HUES48 (cell line): Measurements from ENCODE around the gene PDIA6.
"Not testable (repeated sequence)": the region's sequence is repeated elsewhere in the genome, so short reads cannot be mapped to it uniquely, and the experiment has no call there.

Experiments used
- H3K27ac ChIP-seq: one replicate; pipeline ENCODE4 v1.7.0; 2013; ENCODE audit warnings: low read depth, low read length, inconsistent platforms
- H3K27me3 ChIP-seq: 2 replicates; pipeline ENCODE4 v1.6.1; 2013; ENCODE audit warnings: mild to moderate bottlenecking, low read length; ENCODE audit not compliant: control insufficient read depth, insufficient read depth
- H3K36me3 ChIP-seq: 2 replicates; pipeline ENCODE4 v1.6.1; 2013; ENCODE audit warnings: low read length; ENCODE audit not compliant: control insufficient read depth, insufficient read depth
- H3K4me1 ChIP-seq: 2 replicates; pipeline ENCODE4 v1.6.1; 2013; ENCODE audit warnings: mild to moderate bottlenecking, low read length; ENCODE audit not compliant: control insufficient read depth, insufficient read depth
- H3K4me3 ChIP-seq: 2 replicates; pipeline ENCODE4 v1.5.1; 2013; ENCODE audit warnings: mild to moderate bottlenecking, low read depth, low read length
- H3K9ac ChIP-seq: 2 replicates; pipeline ENCODE4 v1.6.1; 2013; ENCODE audit warnings: mild to moderate bottlenecking, low read depth, low read length, moderate library complexity
- H3K9me3 ChIP-seq: 2 replicates; pipeline ENCODE4 v1.6.1; 2013; ENCODE audit warnings: low read length; ENCODE audit not compliant: control insufficient read depth, insufficient read depth

Gene PDIA6

GRCh38 chr2:10806543-10806942 lies 6.0 kb downstream of the PDIA6 start:
- Histone ChIP-seq H3K4me3 (no peak overlapping the region), H3K27ac (no peak overlapping the region), H3K9ac (no peak overlapping the region), H3K27me3 (no peaks in the 10 kb centered on the region), H3K9me3 (no peaks in the 10 kb centered on the region), H3K36me3 (peaks cover 34% of the 10 kb centered on the region), H3K4me1 (peaks cover 14% of the 10 kb centered on the region)

GRCh38 chr2:10805990-10806389 lies 6.6 kb downstream of the PDIA6 start:
- not testable (repeated sequence) for H3K4me3 ChIP-seq, H3K9ac ChIP-seq, H3K27ac ChIP-seq, H3K4me1 ChIP-seq, H3K9me3 ChIP-seq, H3K27me3 ChIP-seq
- H3K36me3 ChIP-seq = peaks cover 39% of the 10 kb centered on the region

DNA sequence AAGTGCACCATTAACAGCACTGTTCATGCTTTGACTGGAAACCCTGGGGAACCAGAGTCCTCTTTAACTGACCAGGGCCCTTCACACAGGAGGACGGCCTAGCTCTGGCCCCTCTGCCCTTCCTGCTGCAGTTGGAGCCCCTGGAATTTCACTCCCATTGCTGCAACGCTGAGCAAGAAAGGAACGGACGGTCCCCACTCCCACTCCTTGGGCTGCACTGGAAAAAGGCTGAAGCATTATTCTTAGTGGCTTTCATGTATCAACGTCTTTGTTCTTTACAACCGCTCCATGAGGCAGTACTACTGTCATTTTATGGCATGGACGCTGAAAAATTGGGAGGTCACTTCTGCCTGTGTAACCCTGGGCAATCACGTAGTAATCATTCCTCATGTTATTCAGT lies 9.9 kb downstream of the PDIA6 start:
- Histone ChIP-seq H3K9me3 (no peaks in the 10 kb centered on the region), H3K4me3 (no peak overlapping the region), H3K36me3 (peaks cover 48% of the 10 kb centered on the region), H3K27me3 (no peaks in the 10 kb centered on the region), H3K4me1 (peaks cover 6% of the 10 kb centered on the region; the same call in 1 of the 2 replicates), H3K27ac (no peak overlapping the region), H3K9ac (no peak overlapping the region)

- Histone ChIP-seq H3K27ac (no peak overlapping the region), H3K4me3 (no peak overlapping the region), H3K9ac (no peak overlapping the region), H3K27me3 (no peaks in the 10 kb centered on the region), H3K36me3 (peaks cover 66% of the 10 kb centered on the region), H3K9me3 (no peaks in the 10 kb centered on the region), H3K4me1 (peaks cover 6% of the 10 kb centered on the region; the same call in 1 of the 2 replicates)
Measured at GRCh38 chr2:10800163-10800562, 12.4 kb downstream of the PDIA6 start.

GRCh38 chr2:10798783-10799182 lies 13.8 kb downstream of the PDIA6 start:
- Histone ChIP-seq H3K4me1 (peaks cover 6% of the 10 kb centered on the region; the same call in 1 of the 2 replicates), H3K27ac (no peak overlapping the region), H3K36me3 (peaks cover 77% of the 10 kb centered on the region), H3K9me3 (no peaks in the 10 kb centered on the region), H3K9ac (no peak overlapping the region), H3K4me3 (no peak overlapping the region), H3K27me3 (no peaks in the 10 kb centered on the region)

GRCh38 chr2:10796703-10797102 lies 15.9 kb downstream of the PDIA6 start:
- H3K27ac ChIP-seq = no peak overlapping the region
- no peak overlapping the region for H3K9ac ChIP-seq
- H3K4me3 ChIP-seq = no peak overlapping the region
- no peaks in the 10 kb centered on the region for H3K27me3 ChIP-seq
- peaks cover 82% of the 10 kb centered on the region for H3K36me3 ChIP-seq
- peaks cover 6% of the 10 kb centered on the region; the same call in 1 of the 2 replicates for H3K4me1 ChIP-seq
- H3K9me3 ChIP-seq = no peaks in the 10 kb centered on the region

DNA sequence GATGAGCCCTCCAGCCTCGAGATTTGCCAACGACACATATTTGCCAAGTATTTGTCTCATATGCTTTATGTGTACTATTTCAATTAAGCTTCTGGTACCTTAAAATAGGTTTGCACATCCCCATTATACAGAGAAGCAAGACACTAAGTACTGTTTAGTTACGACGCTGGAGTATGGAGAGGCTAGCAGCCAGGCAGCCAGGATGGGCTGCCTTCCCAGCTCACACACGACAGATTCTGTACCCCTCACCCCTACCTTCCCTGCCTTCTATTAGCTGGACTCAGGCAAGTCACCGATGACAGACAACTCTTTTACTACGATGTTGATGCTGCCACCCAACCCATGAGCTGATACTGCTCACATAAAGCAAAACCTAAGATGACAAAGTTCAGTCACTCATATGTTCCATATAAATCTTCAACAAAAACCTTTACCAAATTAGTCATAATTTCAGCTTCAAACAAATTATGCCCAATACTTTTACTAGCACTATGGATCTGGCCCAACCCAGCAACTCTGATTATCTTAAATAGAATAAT lies 17.0 kb downstream of the PDIA6 start:
- no peaks in the 10 kb centered on the region for H3K9me3 ChIP-seq
- H3K27ac ChIP-seq = no peak overlapping the region
- no peaks in the 10 kb centered on the region for H3K27me3 ChIP-seq
- H3K36me3 ChIP-seq = peaks cover 82% of the 10 kb centered on the region
- no peak overlapping the region for H3K4me3 ChIP-seq
- no peak overlapping the region for H3K9ac ChIP-seq
- H3K4me1 ChIP-seq = peaks cover 6% of the 10 kb centered on the region; the same call in 1 of the 2 replicates

- no peaks in the 10 kb centered on the region for H3K27me3 ChIP-seq
- H3K27ac ChIP-seq = no peak overlapping the region
- H3K36me3 ChIP-seq = peaks cover 82% of the 10 kb centered on the region
- H3K4me3 ChIP-seq = no peak overlapping the region
- H3K9me3 ChIP-seq = no peaks in the 10 kb centered on the region
- H3K4me1 ChIP-seq = peaks cover 6% of the 10 kb centered on the region; the same call in 1 of the 2 replicates
- no peak overlapping the region for H3K9ac ChIP-seq
Measured at GRCh38 chr2:10794876-10795275, 17.7 kb downstream of the PDIA6 start.

- Histone ChIP-seq H3K9me3 (no peaks in the 10 kb centered on the region), H3K4me1 (no peaks in the 10 kb centered on the region), H3K4me3 (no peak overlapping the region), H3K27ac (no peak overlapping the region), H3K27me3 (no peaks in the 10 kb centered on the region), H3K36me3 (peaks cover 84% of the 10 kb centered on the region), H3K9ac (no peak overlapping the region)
Measured at GRCh38 chr2:10793816-10794215, 18.8 kb downstream of the PDIA6 start.

DNA sequence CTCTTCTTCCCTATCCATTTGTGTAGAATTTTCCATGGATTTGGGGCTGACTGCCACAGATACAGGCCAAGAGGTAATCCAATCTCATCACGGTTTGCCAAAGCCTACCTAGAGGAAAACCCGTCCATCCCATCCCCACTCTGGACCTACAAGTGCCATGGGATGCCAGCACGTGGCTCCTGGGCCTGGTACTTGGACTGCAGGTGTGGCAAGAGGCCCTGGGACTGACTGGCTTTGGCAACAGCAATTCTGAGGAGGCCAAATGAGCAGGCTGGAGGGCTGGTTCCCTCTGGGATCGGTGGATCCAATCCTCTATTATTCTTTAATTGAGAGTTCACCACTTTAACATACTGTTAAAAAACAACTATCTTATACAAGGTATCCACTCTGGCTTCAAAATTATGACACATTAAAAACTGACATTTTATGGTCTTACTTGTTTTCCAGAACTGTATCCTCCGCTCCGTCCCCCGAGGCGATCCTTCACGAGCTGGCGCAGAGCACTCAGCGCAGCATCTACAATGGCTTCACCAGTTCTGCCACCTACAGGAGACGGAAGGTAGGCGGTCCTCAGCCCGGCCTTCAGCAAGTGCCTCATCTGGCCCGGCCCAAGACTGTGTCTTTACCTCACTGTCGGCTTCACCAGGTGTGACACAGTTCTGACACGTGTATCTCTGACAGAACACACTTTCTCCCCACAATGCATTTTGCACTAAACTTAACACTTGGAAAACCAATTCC lies 19.8 kb downstream of the PDIA6 start:
- H3K9me3 ChIP-seq = no peaks in the 10 kb centered on the region
- no peaks in the 10 kb centered on the region for H3K4me1 ChIP-seq
- H3K9ac ChIP-seq = no peak overlapping the region
- no peak overlapping the region for H3K27ac ChIP-seq
- no peaks in the 10 kb centered on the region for H3K27me3 ChIP-seq
- H3K36me3 ChIP-seq = peaks cover 94% of the 10 kb centered on the region
- no peak overlapping the region for H3K4me3 ChIP-seq

DNA sequence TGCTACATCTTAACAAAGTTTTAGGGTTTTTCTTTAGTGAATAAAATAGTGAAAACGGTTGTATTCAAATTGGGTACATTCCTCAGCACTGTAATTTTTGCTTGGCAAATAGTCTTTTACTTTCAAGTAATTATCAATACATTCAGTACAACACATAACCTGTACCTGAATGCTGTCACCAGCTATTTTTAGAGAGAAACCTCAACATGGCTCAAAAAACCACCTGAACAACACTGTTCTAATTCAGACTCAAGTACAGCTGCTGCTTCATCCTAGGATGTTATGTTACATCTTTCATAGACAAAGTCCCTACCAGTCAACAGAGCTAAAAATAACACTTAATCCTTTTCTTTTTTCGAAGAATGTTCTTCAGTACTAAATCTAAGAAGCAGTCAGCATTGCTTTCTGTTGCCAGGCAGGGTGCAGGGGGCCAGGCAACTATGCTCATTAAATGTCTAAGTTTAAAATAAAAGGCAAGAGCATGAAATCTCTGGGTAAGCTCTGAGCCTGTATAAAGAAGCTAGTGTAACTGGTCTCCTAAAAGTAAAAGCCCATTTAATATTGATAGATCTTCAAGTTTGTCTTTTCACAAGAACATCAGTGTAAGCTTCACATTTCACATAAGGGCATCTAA lies 20.5 kb downstream of the PDIA6 start:
- no peaks in the 10 kb centered on the region for H3K9me3 ChIP-seq
- no peak overlapping the region for H3K9ac ChIP-seq
- no peak overlapping the region for H3K27ac ChIP-seq
- peaks cover 94% of the 10 kb centered on the region for H3K36me3 ChIP-seq
- H3K4me1 ChIP-seq = no peaks in the 10 kb centered on the region
- no peak overlapping the region for H3K4me3 ChIP-seq
- no peaks in the 10 kb centered on the region for H3K27me3 ChIP-seq
